HFFc6 (cell line): ENCODE measurements around the gene AGMAT. TPM values are rescaled to one million over a fixed set of nuclear protein-coding genes. Genes with fewer than 3 reads are reported as not detected.

Experiments
- DNase-seq: peaks from one replicate; pipeline ENCODE4 v3.0.0-alpha.2; 2018
- H3K27ac Mint-ChIP-seq: 2 replicates; pipeline ENCODE4 v1.8.0; 2020; ENCODE audit warnings: mild to moderate bottlenecking, mixed read lengths
- H3K27me3 Mint-ChIP-seq: 2 replicates; pipeline ENCODE4 v1.8.0; 2021; ENCODE audit warnings: mild to moderate bottlenecking, moderate library complexity, mixed read lengths; ENCODE audit not compliant: insufficient read depth
- H3K36me3 Mint-ChIP-seq: 2 replicates; pipeline ENCODE4 v1.8.0; 2021; ENCODE audit warnings: low read depth, mixed read lengths
- H3K4me1 Mint-ChIP-seq: 2 replicates; pipeline ENCODE4 v1.8.0; 2020; ENCODE audit warnings: low read depth, mixed read lengths
- H3K4me3 Mint-ChIP-seq: 2 replicates; pipeline ENCODE4 v1.8.0; 2020; ENCODE audit warnings: mild to moderate bottlenecking, moderate library complexity, mixed read lengths
- H3K9me3 Mint-ChIP-seq: 2 replicates; pipeline ENCODE4 v1.8.0; 2020; ENCODE audit warnings: mild to moderate bottlenecking, mixed read lengths
- total RNA-seq, 6 experiments: library from RNA; stranded (reverse); fragmentation: NEBNext Ultra II Directional; extraction: Animal tissue kit (Norgen Biotek cat#: 25700); gene quantifications; 2 replicates in 1 of 6; 3 replicates in 5 of 6; pipeline ENCODE4 v1.2.3, GENCODE V29; 2021
- TF ChIP-seq, protein P1 (sequence below): fragments of 200-600 bp; sonication (generic); IDR thresholded peaks from 2 replicates; pipeline ENCODE4 v1.5.0; 2021; ENCODE audit warnings: antibody characterized with exemption, mild to moderate bottlenecking

AGMAT gene
- total RNA-seq, 6 experiments from 2014 or later: 0.07 to 0.14 (median 0.09) TPM; not detected in 3

DNA sequence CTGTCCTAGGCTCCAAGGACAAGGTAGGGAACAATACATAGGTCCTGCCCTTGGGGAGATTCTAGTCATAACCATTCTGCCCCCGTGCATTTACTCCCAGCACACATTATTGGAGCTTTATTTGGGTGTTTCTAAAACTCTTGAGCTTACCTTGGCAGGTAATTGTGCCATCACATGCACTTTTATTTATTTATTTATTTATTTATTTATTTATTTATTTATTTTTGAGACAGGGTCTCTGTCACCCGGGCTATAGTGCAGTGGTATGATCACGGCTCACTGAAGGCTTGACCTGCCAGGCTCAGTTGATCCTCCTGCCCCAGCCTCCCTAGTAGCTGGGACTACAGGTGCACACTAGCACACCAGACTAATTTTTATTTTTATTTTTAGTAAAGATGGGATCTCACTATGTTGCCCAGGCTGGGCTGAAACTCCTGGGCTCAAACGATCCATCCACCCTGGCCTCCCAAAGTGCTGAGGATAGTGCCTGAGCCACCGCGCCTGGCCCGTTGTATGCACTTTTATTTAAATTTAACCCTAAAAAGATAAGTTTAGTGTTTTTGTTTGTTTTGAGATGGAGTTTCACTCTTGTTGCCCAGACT, 9.2 kb downstream of the AGMAT start:
- no peak overlapping the region for H3K4me3 Mint-ChIP-seq
- H3K27ac Mint-ChIP-seq: no peak overlapping the region
- H3K36me3 Mint-ChIP-seq: peaks cover 8% of the 10 kb centered on the region; the same call in 1 of the 2 replicates
- no peaks in the 10 kb centered on the region; the same call in 1 of the 2 replicates for H3K27me3 Mint-ChIP-seq
- no peak for DNase-seq
- 0 out of 2 replicates have a peak, but pooled peaks cover 5% of the 10 kb centered on the region for H3K4me1 Mint-ChIP-seq
- TF ChIP-seq, protein P1, sequence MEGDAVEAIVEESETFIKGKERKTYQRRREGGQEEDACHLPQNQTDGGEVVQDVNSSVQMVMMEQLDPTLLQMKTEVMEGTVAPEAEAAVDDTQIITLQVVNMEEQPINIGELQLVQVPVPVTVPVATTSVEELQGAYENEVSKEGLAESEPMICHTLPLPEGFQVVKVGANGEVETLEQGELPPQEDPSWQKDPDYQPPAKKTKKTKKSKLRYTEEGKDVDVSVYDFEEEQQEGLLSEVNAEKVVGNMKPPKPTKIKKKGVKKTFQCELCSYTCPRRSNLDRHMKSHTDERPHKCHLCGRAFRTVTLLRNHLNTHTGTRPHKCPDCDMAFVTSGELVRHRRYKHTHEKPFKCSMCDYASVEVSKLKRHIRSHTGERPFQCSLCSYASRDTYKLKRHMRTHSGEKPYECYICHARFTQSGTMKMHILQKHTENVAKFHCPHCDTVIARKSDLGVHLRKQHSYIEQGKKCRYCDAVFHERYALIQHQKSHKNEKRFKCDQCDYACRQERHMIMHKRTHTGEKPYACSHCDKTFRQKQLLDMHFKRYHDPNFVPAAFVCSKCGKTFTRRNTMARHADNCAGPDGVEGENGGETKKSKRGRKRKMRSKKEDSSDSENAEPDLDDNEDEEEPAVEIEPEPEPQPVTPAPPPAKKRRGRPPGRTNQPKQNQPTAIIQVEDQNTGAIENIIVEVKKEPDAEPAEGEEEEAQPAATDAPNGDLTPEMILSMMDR: no peak
- H3K9me3 Mint-ChIP-seq: no peaks in the 10 kb centered on the region

DNA sequence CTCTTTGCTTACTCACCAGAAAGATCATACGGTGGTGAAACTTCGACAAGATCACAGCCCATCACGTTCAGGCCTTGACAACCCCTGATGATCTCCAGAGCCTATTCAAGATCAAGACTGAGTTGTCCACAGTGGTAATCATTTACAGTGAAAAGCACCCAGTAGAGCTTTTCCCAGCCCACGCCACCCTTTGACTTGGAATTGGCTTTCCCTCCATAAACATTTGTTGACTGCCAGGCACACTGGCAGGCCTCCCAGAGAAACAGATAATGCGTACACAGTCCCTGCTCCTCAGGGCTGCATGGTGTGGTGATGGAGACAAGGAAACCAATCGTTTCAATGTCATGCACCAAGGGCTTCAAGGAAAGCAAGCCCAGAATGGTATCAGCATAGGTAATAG, 10.1 kb downstream of the AGMAT start:
- H3K4me3 Mint-ChIP-seq: no peak overlapping the region
- H3K27me3 Mint-ChIP-seq: no peaks in the 10 kb centered on the region; the same call in 1 of the 2 replicates
- no peaks in the 10 kb centered on the region for H3K9me3 Mint-ChIP-seq
- peaks cover 12% of the 10 kb centered on the region; the same call in 1 of the 2 replicates for H3K36me3 Mint-ChIP-seq
- no peak overlapping the region for H3K27ac Mint-ChIP-seq
- TF ChIP-seq, protein P1: no peak
- 0 out of 2 replicates have a peak, but pooled peaks cover 5% of the 10 kb centered on the region for H3K4me1 Mint-ChIP-seq
- DNase-seq: no peak

DNA sequence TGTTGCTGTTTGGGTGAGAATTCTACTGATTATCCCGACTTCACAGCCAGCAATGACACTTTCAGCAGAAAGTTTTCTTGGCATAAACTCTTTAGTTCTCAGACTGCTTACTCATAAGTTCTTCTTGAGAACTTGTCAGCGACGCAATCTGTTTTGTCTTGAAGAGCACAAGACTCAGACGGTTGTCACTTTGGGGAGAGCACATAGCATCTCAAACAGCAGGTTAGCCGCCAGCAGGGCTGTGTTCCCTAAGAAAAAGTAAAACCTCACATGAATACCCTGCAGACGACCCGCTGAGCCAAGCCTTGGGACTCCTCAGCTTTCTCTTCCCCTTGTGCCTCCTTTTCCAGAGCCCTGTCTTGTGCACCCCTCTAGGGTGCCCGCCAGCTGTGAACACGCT, 11.4 kb downstream of the AGMAT start:
- TF ChIP-seq, protein P1: no peak
- peaks cover 20% of the 10 kb centered on the region for H3K36me3 Mint-ChIP-seq
- no peak for DNase-seq

DNA sequence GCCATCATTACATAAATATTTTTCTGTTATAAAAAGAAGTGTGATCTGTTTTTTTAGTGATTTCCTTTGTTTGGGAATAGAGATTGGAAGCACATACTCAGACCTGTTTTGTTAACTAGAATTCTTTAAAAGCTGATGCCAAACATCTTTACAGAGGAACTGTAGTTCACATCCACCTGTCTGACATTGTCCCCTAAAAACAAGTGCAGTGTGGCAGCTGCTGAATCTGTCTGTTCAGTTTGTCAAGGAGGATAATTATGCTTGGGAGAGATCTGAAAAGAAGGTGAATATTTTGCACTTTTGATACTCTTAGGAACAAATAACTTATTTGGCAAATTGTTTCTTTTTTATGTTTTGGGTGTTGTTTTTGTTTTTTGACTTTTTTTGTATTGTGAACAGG, 13.6 kb downstream of the AGMAT start:
- Mint-ChIP-seq H3K27ac (no peak overlapping the region), H3K36me3 (peaks cover 34% of the 10 kb centered on the region), H3K4me3 (no peak overlapping the region), H3K9me3 (no peaks in the 10 kb centered on the region), H3K27me3 (no peaks in the 10 kb centered on the region; the same call in 1 of the 2 replicates), H3K4me1 (peaks cover 15% of the 10 kb centered on the region)
- no peak for DNase-seq
- TF ChIP-seq, protein P1: no peak

More for the DNA sequence above, 11.4 kb downstream of the AGMAT start:
- H3K4me1 Mint-ChIP-seq: peaks cover 15% of the 10 kb centered on the region
- H3K9me3 Mint-ChIP-seq: no peaks in the 10 kb centered on the region
- H3K4me3 Mint-ChIP-seq: no peak overlapping the region
- H3K27me3 Mint-ChIP-seq: no peaks in the 10 kb centered on the region; the same call in 1 of the 2 replicates
- H3K27ac Mint-ChIP-seq: no peak overlapping the region

DNA sequence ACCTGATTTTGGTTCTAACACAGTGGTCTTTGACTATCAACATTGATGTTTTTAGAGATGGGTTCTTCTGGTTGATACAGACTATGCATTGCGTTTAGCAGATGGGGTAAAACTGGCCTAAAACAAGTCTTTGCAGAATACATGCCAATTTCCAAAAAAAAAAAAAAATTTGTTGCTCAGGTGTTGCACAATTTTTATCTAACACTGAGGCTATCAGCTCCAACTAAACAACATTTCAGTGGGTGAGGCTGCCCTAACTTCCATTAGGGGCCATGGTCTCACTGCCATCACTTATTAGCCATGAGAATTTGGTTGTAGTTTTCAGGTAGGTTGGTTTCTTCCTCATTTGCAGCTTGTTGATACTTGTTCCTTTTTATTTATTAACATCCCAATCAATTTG, 14.0 kb downstream of the AGMAT start:
- Mint-ChIP-seq H3K27me3 (no peaks in the 10 kb centered on the region; the same call in 1 of the 2 replicates), H3K36me3 (peaks cover 34% of the 10 kb centered on the region), H3K4me3 (no peak overlapping the region), H3K9me3 (no peaks in the 10 kb centered on the region), H3K4me1 (peaks cover 15% of the 10 kb centered on the region), H3K27ac (no peak overlapping the region)
- DNase-seq: no peak
- TF ChIP-seq, protein P1: no peak
